KBM-7 (cell line): ENCODE measurements around the gene PABPN1L.

ENCODE experiments used
- DNase-seq: peaks from one replicate; pipeline ENCODE4 v3.0.0-alpha.2; 2015
- in situ Hi-C: fragments of 300-500 bp; cut with MboI; formaldehyde crosslinking; loops from 2 replicates; pipeline ENCODE4 v1.14.3; 2020; ENCODE audit warnings: low sequenced_read_pairs, low pct_unique_long_range_greater_than_20kb, mixed read lengths

The PABPN1L gene, protein sequence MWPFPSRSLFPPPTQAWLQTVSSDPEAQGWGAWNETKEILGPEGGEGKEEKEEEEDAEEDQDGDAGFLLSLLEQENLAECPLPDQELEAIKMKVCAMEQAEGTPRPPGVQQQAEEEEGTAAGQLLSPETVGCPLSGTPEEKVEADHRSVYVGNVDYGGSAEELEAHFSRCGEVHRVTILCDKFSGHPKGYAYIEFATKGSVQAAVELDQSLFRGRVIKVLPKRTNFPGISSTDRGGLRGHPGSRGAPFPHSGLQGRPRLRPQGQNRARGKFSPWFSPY

DNA sequence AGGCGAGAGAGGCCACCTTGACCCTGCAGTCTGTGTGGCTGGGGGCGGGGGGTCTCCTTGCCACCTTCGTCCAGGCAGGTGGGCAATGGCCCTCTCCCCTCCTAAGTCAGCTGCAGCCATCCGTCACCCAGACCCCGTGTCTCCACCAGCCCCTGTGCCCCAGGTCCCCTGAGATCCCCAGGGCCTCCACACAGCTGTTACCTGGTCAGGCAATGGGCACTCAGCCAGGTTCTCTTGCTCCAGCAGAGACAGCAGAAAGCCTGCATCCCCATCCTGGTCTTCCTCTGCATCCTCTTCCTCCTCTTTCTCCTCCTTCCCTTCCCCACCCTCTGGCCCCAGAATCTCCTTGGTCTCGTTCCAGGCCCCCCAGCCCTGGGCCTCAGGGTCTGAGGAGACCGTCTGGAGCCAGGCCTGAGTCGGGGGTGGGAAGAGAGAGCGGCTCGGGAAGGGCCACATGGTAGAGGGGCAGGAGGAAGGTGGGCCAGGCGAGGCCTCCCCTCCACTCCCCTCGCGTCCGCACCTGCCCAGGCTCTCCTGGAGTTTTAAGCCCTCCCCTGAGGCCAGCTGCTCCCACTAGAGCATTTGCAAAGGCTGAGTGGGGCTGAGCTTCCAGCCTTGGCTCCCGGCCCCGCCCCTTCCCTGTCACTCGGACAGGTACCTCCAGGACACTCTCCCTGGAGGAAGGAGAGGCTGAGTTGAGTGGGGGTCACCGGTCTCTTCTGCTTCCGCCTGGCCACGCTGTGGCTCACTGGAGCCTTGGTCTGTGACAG lies at the start of gene PABPN1L:
Gene PABPN1L (minus strand): TSS at position 510 of the 770 bp plus-strand sequence. CDS start 54 bp downstream, at position 456.
- in situ Hi-C loops = no loop called here
- no peak for DNase-seq

DNA sequence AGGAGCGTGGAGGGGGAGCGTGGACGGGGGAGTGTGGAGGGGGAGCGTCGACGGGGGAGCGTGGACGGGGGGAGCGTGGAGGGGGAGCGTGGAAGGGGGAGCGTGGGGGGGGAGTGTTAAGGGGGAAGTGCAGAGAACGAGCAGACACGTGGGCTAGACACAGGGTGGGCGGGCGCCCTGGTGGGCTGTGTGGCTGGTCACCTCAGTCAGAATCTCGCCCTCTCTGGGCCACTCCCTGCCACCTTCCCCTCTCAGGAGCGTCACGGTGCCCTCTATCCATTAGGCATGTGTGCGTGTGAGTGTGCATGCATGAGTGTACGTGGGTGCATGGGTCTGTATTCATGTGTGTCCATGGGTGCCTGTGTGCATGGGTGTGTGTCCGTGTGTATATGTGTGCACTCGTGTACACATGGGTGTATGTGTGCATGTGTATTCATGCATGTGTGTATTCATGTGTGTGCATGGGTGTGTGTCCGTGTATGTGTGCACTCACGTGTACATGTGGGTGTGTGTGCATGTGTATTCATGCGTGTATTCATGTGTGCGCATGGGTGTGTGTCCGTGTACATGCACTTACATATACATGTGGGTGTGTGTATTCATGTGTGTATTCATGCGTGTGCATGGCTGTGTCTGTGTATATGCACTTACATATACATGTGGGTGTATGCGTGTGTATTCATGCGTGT lies 49.3 kb upstream of the PABPN1L start:
- DNase-seq = no peak
- in situ Hi-C loops = no loop called here

DNA sequence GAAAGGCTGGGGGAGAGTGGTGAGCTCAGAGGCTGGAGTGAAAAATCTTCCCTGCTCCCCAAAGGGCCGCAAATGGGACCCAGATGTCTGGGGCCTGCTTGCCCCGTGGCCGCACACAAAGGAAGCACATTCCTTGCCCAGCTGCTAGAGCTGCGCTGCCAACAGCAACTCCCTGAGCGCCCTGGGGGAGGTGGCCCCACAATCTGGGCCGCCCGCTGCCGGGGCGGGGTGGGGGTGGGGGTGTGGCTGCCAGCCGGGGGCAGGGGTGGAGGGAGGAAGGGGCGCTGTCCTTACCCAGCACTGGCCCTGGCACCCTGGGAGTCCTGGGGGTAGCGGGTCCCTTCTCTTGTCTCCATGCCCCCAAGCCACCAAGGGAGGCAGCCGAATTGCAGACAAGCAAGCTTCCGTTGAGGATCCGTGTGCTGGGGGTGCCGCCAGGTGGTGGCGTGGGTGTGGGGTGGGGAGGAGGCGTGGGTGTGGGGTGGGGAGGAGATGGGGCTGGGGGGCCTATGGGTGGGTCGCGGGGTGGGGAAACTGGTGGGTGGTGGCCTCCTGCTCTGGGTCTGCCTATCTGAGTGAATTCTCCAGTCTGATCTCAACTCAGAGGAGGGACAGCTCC lies 48.4 kb upstream of the PABPN1L start:
- DNase-seq = no peak
- in situ Hi-C loops = no loop called here

DNA sequence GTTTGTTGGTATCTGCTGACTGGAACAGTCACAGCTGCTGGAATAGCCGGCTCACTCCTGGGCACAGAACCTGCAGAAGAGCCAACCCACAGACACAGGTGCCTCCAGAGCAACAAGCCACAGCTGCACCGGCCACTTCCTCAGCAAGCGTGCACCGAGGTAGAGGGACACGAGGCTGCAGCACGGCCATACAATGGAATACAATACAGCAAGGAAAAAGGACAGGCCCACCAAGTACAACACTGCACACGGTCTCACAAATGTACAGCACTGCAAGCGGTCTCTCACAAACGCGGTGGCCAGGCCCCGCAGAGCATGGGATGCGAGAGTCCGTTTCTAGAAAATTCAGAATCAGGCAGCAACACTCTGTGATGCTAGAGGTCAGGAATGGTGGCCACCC lies 47.4 kb upstream of the PABPN1L start:
- no peak for DNase-seq

DNA sequence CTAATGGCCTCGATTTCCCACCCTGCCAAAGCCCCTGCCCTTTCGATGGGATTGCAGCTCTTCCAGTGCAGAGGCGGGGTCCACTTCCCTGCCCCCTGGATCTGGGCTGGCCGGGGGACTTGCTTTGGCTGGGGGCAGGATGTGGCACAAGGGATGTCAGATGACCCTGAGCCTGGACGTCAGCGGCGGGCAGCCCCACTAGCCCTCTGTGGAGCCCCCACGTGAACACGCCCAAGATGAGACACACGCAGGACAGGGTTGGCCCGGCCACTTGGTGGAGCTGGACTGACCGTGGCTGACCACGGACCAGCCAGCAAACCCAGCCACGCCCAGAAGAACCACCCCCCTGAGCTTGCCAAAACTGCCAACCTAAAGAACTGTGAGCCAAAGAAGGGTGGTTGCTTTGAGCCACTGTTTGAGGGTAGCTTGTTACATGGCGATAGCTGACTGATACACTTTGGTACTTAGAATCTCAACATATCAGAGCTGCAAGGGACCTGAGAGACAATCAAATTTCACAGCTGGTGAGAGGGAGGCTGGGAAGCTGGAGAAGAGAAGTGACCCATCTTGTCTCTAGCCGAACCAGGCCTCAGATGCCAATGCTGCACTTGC lies 46.6 kb upstream of the PABPN1L start:
- in situ Hi-C loops = no loop called here

More for the DNA sequence above, 47.4 kb upstream of the PABPN1L start:
- in situ Hi-C loops = no loop called here

DNA sequence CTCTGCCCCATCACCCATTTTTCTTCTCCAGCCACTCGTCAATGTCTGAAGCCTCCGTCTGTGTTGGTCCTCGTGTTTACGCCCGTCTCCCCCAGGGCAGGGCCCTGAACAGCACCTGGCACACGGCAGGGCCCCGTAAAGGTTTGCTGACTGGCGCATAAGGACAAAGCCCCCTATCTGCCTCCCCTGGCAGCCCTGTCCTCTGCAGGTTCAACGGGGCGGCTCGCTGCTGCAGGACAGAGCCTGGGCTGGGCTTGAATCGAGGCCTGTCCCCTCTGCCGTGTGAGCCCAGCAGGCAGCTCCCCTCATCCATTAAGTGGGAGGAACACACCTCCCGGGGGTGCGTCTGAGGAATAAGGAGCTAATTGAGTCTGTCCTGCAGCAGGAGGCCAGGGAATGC lies 46.1 kb upstream of the PABPN1L start:
- in situ Hi-C loops = no loop called here
- DNase-seq = no peak

More for the DNA sequence above, 46.6 kb upstream of the PABPN1L start:
- no peak for DNase-seq

DNA sequence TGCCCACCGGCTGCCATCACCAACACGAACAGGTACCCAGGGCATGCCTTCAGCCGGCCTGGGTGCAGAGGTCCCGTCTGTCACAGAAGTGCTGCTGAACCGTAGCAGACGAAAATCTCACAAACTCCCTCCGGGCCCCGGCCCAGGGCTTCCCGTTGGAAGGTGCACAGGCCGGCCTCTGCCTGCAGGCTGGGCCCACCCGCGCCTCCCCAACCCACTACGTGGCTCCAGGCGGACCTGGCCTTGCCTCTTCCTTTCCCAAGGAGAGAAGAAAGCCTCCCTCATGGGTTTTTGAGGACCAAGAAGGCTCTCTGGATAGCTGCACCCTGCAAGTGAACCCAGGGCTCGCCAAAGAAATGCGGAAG lies 45.5 kb upstream of the PABPN1L start:
- DNase-seq = no peak
- in situ Hi-C loops = no loop called here

DNA sequence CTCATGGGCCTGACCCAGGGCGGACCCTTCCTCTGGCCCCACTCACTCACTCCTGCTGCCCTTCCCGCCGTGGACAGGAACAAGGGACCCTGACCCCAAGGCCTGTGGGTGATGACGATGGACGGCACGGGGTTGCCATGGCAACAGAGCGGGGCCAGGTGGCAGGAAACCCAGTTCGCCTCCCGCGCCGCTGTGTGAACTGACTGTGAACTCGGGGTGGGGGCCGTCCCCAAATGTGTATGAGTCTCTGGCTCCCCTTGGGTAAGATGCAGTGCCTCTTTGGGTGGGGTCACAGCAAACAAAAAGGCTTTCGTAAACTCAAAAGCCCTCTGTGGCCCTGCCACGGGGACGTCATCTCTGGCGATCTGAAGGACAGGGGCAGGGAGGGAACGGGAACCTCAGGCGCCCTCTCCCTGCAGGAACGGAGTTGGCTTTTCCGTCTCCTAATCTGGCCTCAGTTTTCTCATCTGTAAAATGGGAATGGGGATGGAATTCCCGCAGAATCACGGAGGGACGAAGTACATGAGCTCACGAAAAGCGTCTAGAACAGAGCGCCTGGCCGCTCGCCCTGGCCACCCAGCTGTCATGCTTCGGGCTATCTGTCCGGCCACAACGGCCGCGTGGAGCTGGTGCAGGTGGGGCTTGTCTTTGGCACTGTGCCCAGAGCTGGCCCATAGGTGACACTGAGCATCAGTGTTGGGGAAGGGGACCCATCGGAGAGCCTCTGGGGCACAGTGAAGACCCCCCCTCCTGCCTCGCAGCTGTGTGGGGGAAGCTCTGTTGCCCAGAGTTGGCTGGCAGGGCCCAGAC lies 44.9 kb upstream of the PABPN1L start:
- no peak for DNase-seq
- in situ Hi-C loops = no loop called here

DNA sequence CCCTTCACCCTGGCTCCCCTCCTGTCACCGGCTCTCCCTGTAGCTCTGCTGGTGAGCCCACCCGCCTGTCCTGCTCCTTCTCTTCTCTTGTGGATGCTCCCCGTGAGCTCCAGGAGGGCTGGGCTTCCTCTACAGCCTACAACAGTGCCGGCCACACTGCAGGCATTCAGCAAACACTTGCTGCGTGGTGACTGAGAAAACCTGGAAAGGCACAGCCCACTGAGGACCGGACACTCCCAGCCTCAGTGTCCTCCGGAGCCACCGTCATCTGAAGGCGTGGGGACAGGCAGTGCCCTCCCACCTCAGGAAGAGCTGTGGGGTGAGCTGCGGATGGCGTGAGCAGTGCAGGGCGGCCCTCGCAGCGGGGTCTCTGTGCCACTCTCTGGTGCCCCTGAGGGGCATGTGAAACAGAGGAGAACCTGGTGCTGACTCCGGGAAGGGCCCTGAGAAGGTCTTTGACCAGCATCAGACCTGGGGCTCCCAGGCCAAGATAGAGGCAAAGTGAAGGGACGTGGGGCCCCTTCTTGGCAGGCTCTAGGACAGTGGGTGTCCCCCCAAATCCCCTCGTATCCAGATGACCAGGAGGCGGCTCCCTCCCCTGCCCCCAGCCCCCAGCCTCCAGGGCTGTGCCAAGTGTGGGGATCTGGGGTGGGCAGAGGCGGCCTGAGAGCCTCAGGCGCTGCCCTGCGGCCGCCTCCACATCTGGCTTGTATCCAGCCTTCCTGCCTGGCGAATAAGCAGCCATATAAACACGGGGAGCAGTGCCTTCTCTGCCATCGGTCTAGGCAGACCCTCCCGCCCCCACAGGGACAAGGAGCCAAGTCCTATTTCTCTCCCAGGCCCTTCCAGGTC lies 44.0 kb upstream of the PABPN1L start:
- no peak for DNase-seq
- in situ Hi-C loops = no loop called here

DNA sequence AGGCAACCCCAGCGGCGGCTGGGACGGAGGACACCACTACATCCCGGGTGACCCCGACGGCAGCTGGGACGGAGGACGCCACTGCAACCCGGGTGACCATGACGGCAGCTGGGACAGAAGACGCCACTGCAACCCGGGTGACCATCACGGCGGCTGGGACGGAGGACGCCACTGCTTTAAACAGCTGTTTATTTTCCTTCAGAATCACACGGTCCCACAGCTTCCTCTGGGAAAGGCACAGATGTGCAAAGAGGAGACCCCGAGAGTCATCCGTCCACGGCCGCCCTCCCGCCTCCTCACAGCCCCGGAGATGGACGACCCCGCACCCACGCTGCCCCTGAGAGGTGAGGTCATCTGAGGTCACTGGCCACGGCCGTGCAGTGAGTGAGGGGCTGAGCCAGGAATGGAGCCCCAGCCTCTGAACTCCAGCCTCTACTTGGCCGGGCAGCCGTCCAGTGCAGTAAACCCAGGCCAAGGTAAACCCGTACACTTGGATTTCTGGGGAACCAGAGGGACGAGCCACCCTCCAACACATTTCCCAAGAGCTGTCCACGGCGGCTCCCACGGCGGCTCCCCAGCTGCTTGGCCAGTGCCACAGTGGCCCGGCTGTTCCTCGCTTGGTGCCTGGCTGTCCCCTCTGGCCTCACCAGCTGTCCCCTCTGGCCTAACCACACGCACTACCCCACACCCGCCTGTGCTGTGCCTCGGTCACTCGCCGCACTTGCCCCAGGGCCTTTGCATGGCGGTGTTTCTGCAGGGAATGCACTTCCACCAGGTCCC lies 43.2 kb upstream of the PABPN1L start:
- no peak for DNase-seq
- in situ Hi-C loops = no loop called here

DNA sequence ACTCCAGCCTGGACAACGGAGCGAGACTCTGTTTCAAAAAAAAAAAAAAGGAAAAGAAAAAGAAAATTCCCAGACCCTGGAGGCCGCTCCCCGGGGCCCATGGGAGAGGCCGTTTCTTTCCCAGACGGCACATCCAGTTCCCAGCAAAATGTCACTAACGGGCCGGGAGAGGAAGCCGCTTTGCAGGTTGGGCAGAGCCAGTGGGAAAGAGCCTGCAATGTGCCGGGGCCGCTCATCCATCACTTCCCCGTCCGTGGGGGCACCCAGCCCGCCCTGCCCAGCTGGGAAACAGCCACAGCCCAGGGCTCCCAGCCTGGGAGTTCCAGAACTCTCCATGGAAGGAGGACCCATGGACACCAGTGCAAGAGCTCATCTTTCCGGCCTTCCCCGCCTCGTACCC lies 41.8 kb upstream of the PABPN1L start:
- in situ Hi-C loops = no loop called here

DNA sequence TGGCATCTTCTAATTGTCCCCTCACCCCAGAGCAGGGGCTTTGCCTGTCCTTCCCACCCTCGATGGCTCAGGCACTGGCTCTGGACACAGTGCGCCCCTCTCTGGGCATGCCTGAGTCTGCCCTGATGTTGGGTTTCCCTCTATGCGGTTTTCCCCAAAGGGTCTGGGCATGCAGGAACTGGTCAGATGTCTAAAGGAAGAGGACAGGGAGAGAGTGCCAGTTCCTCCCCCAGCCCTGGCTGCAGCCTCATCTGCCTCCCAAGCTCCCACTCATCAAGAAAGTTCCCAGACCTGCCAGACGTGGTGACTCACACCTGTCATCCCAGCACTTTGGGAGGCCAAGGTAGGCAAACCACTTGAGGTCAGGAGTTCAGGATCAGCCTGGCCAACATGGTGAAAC lies 41.3 kb upstream of the PABPN1L start:
- in situ Hi-C loops = no loop called here

More for the DNA sequence above, 41.8 kb upstream of the PABPN1L start:
- DNase-seq = no peak

DNA sequence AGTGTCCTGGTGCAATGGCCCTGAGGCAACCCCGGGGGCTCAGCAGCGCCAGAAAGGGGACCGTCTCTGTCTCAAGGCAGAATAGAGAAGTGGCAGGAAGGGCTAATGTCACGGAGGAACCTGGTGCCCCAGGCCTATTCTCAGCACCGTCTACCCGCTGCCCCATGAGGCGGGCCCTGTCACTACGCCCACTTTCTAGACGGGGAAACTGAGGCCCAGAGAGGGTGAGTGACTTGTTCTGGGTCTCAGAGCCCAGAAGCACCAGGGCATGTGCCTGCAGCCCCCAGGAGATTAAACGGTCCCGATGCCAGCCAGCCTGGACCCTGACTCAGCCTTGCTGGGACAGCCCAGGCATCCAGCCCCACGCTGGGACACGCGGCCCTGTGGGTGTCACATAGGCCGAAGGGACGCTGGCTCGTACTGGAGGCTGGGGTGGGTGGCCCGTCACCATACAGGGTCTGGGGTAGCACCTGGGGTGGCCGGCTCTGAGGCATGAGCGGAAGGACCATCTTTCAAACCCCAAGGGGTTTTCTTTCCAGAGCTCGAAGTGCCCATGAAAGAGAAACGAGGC lies 40.2 kb upstream of the PABPN1L start:
- DNase-seq = no peak
- in situ Hi-C loops = no loop called here

More for the DNA sequence above, 41.3 kb upstream of the PABPN1L start:
- no peak for DNase-seq

DNA sequence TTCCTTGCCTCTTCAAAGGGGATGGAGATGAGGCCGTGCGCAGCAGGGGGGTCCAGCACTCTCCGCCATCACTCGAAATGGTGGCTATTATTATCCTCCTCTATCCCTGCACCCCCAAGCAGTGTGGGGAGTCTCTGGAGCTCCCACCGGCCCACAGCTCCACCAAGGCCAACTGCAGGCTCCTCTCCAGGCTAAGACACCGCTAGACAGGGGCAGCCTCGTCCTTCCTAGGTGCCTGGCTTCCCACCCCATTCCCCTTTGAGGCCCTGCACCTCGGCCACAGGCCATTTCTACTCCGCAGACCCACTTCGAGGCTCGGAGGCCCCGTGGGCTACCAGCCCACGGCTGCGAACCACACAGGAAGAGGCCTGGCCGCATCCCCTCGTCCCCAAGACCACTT lies 39.6 kb upstream of the PABPN1L start:
- DNase-seq = no peak
- in situ Hi-C loops = no loop called here

DNA sequence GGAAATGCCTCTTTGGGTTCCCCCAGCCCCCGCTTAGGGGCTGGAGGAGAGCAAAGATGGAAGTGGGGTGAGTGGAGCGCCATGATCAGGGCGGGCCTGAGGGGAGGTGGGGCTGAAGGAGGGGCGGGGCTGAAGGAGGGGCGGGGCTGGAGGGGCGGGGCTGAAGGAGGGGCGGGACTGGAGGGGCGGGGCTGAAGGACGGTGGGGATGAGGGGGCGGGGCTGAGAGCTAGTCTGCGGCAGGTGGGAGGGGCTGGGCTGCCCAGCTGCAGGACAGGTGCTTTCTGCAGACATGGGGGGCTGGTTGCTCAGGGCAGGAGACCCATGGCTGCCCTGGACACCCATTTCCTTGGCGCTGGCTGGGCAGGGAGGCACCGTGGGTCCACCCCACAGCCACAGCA lies 39.1 kb upstream of the PABPN1L start:
- no peak for DNase-seq
- in situ Hi-C loops = no loop called here

DNA sequence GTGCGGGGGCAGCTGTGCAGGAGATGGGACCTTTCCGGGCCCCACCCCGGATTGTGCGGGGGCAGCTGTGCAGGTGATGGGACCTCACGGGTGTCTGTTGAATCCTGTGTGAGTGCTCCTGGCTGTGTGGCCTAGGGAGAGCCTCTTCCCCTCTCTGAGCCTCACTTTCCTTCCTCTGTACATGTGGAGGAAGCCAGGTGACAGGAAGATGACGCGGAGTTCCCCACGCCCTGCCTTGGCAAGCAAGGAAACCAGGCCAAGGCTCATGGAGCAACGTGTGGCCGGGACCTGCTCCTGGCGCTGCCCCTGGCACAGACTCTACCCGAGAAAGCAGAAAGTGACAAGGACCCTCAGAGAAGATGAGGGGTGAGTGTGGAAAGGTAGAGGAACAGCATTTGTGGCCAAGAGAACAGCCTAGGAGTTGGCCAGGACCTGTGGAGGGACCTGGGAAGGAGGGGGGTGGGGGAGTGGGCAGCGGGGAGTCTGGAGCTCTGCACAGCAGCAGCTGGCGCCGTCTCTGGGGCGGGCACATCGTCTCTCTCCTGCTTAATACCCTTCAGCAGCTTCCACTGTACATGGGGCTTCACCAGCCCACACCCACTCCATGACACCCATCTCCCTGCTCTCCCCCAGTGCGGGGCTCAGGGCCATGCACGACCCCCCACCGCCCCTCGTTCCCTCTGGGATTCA lies 38.4 kb upstream of the PABPN1L start:
- in situ Hi-C loops = no loop called here
- DNase-seq = no peak
